Gastrocnemius medialis (tissue), 4 donors: ENCODE results near the gene ZNRF3.

Experiments used
- POLR2A ChIP-seq, 2 donors: fragments of 450-650 bp; IDR thresholded peaks; one replicate each; pipeline ENCODE4 v1.6.1; 2017; ENCODE audit warnings: antibody characterized with exemption in 2 of 2, mild to moderate bottlenecking in 2 of 2, moderate library complexity in 2 of 2
- TF ChIP-seq, protein P1 (sequence below), 5 experiments: fragments of 450-650 bp in 3 of 5; fragments of 200-600 bp in 2 of 5; sonication (generic) in 2 of 5; IDR thresholded peaks in 4 of 5; conservative IDR thresholded peaks in 1 of 5; 1 replicate in 4 of 5; 2 replicates in 1 of 5; pipeline ENCODE4 v1.5.1; 2016 to 2019; ENCODE audit warnings: antibody characterized with exemption in 5 of 5, mild to moderate bottlenecking in 3 of 5, moderate library complexity in 3 of 5

DNA sequence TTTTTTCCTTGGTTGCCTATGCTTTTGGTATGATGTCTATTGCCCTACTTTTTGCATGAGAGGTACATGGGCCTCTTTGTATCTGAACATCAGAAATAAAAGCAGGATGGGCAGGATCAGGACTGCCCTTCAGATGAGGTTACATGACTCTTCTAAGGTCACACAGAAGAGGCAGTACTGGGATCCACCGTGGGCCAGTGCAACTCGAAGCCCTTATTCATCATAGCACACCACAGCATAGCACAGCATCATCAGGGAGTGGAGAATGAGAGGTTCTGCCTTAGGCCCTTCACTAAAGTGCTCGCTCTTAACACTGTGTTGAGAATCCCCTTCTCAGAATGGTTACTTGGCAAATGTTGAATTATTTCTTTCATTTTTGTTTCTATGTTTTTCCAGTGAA, 90.0 kb downstream of the ZNRF3 start:
- TF ChIP-seq, protein P1, sequence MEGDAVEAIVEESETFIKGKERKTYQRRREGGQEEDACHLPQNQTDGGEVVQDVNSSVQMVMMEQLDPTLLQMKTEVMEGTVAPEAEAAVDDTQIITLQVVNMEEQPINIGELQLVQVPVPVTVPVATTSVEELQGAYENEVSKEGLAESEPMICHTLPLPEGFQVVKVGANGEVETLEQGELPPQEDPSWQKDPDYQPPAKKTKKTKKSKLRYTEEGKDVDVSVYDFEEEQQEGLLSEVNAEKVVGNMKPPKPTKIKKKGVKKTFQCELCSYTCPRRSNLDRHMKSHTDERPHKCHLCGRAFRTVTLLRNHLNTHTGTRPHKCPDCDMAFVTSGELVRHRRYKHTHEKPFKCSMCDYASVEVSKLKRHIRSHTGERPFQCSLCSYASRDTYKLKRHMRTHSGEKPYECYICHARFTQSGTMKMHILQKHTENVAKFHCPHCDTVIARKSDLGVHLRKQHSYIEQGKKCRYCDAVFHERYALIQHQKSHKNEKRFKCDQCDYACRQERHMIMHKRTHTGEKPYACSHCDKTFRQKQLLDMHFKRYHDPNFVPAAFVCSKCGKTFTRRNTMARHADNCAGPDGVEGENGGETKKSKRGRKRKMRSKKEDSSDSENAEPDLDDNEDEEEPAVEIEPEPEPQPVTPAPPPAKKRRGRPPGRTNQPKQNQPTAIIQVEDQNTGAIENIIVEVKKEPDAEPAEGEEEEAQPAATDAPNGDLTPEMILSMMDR (IDR thresholded peaks at IDR 0.05 in 4 of 5, conservative IDR thresholded peaks at IDR 0.05 in 1 of 5) = no peak
- TF ChIP-seq POLR2A (IDR thresholded peaks at IDR 0.05) = no peak
